K562 (cell line): ENCODE measurements around the gene GLT8D2.

Source experiments
- E2F5 ChIP-seq: sonication (generic); formaldehyde crosslinking; IDR thresholded peaks from 2 replicates; pipeline ENCODE4 v1.8.0; 2022; ENCODE audit warnings: mild to moderate bottlenecking, missing genetic modification reagents
- FOS ChIP-seq: IDR thresholded peaks from 3 replicates; pipeline ENCODE4 v1.6.1; 2011; ENCODE audit not compliant: insufficient read length; ENCODE audit errors: extremely low read depth
- KAT8 ChIP-seq: fragments of 450-650 bp; IDR thresholded peaks from 2 replicates; pipeline ENCODE4 v1.6.1; 2016; ENCODE audit warnings: low read depth, mild to moderate bottlenecking
- MCM7 ChIP-seq, 2 experiments: fragments of 450-650 bp; IDR thresholded peaks; 2 replicates each; pipeline ENCODE4 v1.6.1; 2016 to 2018
- MNT ChIP-seq, 2 experiments: fragments of 450-650 bp; conservative IDR thresholded peaks; 2 replicates each; pipeline ENCODE4 v1.6.1; 2017; ENCODE audit warnings: mild to moderate bottlenecking in 2 of 2, moderate library complexity in 2 of 2
- POLR2G ChIP-seq: fragments of 200-400 bp; formaldehyde crosslinking; IDR thresholded peaks from 2 replicates; pipeline ENCODE4 v1.6.1; 2017; ENCODE audit warnings: low read depth, mild to moderate bottlenecking, antibody characterized with exemption, low read length, moderate library complexity
- RERE ChIP-seq: sonication (generic); formaldehyde crosslinking; IDR thresholded peaks from 2 replicates; pipeline ENCODE4 v1.8.0; 2023; ENCODE audit warnings: missing genetic modification reagents, mild to moderate bottlenecking, borderline replicate concordance
- ZBTB33 ChIP-seq: sonication (generic); formaldehyde crosslinking; IDR thresholded peaks from 2 replicates; pipeline ENCODE4 v1.8.1; 2023; ENCODE audit warnings: mild to moderate bottlenecking, missing genetic modification reagents
- ZNF184 ChIP-seq: sonication (generic); formaldehyde crosslinking; IDR thresholded peaks from 2 replicates; pipeline ENCODE4 v1.5.0; 2020; ENCODE audit warnings: missing genetic modification reagents
- TF ChIP-seq, protein P1 (sequence below): fragments of 250-450 bp; sonication (Bioruptor Pico); IDR thresholded peaks from 2 replicates; pipeline ENCODE4 v1.8.0; 2021; ENCODE audit warnings: borderline replicate concordance, mild to moderate bottlenecking, moderate library complexity; ENCODE audit not compliant: poor library complexity, severe bottlenecking
- TF ChIP-seq, protein P2 (sequence below): sonication (generic); formaldehyde crosslinking; IDR thresholded peaks from 2 replicates; pipeline ENCODE4 v1.8.1; 2023; ENCODE audit warnings: mild to moderate bottlenecking, missing genetic modification reagents
- TF ChIP-seq, protein P3 (sequence below): conservative IDR thresholded peaks from 2 replicates; pipeline ENCODE4 v1.6.1; 2011; ENCODE audit warnings: low read depth, mild to moderate bottlenecking, low read length; ENCODE audit not compliant: control insufficient read depth

GRCh38 chr12:104011253-104011652 is 38.7 kb downstream of the GLT8D2 start:
- no peak for TF ChIP-seq KAT8
- TF ChIP-seq POLR2G, result no peak
- TF ChIP-seq, protein P1, sequence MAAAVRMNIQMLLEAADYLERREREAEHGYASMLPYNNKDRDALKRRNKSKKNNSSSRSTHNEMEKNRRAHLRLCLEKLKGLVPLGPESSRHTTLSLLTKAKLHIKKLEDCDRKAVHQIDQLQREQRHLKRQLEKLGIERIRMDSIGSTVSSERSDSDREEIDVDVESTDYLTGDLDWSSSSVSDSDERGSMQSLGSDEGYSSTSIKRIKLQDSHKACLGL (CRISPR knock-in tag), result no peak
- TF ChIP-seq MNT (conservative IDR thresholded peaks at IDR 0.05), result no peak
- TF ChIP-seq, protein P2, sequence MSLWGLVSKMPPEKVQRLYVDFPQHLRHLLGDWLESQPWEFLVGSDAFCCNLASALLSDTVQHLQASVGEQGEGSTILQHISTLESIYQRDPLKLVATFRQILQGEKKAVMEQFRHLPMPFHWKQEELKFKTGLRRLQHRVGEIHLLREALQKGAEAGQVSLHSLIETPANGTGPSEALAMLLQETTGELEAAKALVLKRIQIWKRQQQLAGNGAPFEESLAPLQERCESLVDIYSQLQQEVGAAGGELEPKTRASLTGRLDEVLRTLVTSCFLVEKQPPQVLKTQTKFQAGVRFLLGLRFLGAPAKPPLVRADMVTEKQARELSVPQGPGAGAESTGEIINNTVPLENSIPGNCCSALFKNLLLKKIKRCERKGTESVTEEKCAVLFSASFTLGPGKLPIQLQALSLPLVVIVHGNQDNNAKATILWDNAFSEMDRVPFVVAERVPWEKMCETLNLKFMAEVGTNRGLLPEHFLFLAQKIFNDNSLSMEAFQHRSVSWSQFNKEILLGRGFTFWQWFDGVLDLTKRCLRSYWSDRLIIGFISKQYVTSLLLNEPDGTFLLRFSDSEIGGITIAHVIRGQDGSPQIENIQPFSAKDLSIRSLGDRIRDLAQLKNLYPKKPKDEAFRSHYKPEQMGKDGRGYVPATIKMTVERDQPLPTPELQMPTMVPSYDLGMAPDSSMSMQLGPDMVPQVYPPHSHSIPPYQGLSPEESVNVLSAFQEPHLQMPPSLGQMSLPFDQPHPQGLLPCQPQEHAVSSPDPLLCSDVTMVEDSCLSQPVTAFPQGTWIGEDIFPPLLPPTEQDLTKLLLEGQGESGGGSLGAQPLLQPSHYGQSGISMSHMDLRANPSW (CRISPR knock-in tag), result no peak
- TF ChIP-seq, protein P3, sequence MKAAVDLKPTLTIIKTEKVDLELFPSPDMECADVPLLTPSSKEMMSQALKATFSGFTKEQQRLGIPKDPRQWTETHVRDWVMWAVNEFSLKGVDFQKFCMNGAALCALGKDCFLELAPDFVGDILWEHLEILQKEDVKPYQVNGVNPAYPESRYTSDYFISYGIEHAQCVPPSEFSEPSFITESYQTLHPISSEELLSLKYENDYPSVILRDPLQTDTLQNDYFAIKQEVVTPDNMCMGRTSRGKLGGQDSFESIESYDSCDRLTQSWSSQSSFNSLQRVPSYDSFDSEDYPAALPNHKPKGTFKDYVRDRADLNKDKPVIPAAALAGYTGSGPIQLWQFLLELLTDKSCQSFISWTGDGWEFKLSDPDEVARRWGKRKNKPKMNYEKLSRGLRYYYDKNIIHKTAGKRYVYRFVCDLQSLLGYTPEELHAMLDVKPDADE, result no peak
- no peak for TF ChIP-seq E2F5
- TF ChIP-seq ZNF184 (CRISPR knock-in tag), result no peak
- no peak for TF ChIP-seq FOS
- no peak for TF ChIP-seq RERE (CRISPR knock-in tag)
- TF ChIP-seq MCM7 (IDR thresholded peaks at IDR 0.05), result no peak
- TF ChIP-seq ZBTB33 (CRISPR knock-in tag), result no peak
